Endothelial cell of umbilical vein (primary cell): ENCODE data around the gene TEX13A.

ENCODE experiments used
- CTCF ChIP-seq, 2 donors: IDR thresholded peaks; 1 replicate in 1 of 2; 2 replicates in 1 of 2; pipeline ENCODE4 v1.5.1; 2011; ENCODE audit warnings: low read length in 2 of 2, mild to moderate bottlenecking in 2 of 2, moderate library complexity in 2 of 2, control low read depth in 1 of 2, inconsistent platforms in 1 of 2, low read depth in 1 of 2; ENCODE audit not compliant: insufficient read depth in 1 of 2; ENCODE audit errors: extremely low read depth in 1 of 2
- POLR2A ChIP-seq: IDR thresholded peaks from 2 replicates; pipeline ENCODE4 v1.6.1; 2012; ENCODE audit warnings: low read depth, mild to moderate bottlenecking, control low read depth, low read length

- TF ChIP-seq POLR2A (no peak), CTCF (IDR thresholded peaks at IDR 0.05; ENCODE audit: extremely low read depth in 1 of 2, insufficient read depth in 1 of 2, low read depth in 1 of 2, low read length in 2 of 2) (no peak)
Measured at GRCh38 chrX:105229146-105229545, 8.7 kb upstream of the TEX13A start.
